ENCODE data around the gene SIPA1. TPM values are rescaled to one million over a fixed set of nuclear protein-coding genes. Genes with fewer than 3 reads are reported as not detected.

Gene SIPA1
- total and polyA plus RNA-seq, 2 of the 13 experiments (the other 11 are each of a cell fraction or from before 2014, with no cell fraction given): 5.8 to 7.7 TPM

DNA sequence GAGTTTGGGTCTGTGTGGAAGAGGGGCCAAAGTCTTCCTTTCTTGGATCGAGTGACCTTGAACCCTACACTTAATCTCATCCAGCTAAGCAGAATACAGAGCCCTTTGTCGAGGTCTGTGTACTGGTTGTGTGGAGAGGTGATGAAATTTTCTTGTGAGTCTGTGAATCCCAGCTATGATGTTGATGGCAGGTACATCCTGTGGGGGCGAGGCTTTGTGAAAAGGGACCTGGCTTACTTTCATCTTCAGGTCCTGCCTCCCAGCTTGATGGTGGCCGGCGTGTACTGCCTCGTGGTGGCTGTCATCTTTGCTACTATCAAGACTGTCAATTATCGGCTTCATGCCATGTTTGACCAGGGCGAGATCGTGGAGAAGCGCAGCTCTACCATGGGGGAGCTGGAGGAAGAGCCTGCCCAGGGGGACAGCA, 21.3 kb upstream of the SIPA1 start (continued):
- TF ChIP-seq SMC3 (IDR thresholded peaks at IDR 0.05; ENCODE audit: low read length) (no peak), ZNF564 (CRISPR knock-in tag; IDR thresholded peaks at IDR 0.05) (0 out of 2 replicates have a peak, but pooled peaks have one; percentile 8), ISL2 (CRISPR knock-in tag; IDR thresholded peaks at IDR 0.05) (no peak), HCFC1 (IDR thresholded peaks at IDR 0.05; ENCODE audit: low read depth, low read length) (no peak), ZNF768 (CRISPR knock-in tag; IDR thresholded peaks at IDR 0.05) (no peak), ZSCAN9 (CRISPR knock-in tag; IDR thresholded peaks at IDR 0.05; ENCODE audit: borderline replicate concordance) (no peak), RORA (CRISPR knock-in tag; IDR thresholded peaks at IDR 0.05) (no peak), ZFP36 (IDR thresholded peaks at IDR 0.05; ENCODE audit: borderline replicate concordance, low read depth, low read length, partially characterized antibody) (no peak), YEATS4 (CRISPR knock-in tag; IDR thresholded peaks at IDR 0.05; ENCODE audit: borderline replicate concordance) (no peak), ZNF598 (CRISPR knock-in tag; IDR thresholded peaks at IDR 0.05; ENCODE audit: borderline replicate concordance) (0 out of 2 replicates have a peak, but pooled peaks have one; percentile 26), KDM4B (CRISPR knock-in tag; IDR thresholded peaks at IDR 0.05) (peak; percentile 64; the same call in 1 of the 2 replicates), HMG20A (CRISPR knock-in tag; IDR thresholded peaks at IDR 0.05; ENCODE audit: borderline replicate concordance) (peak; percentile 17; the same call in 1 of the 2 replicates), MYC (CRISPR knock-in tag; IDR thresholded peaks at IDR 0.05; ENCODE audit: borderline replicate concordance) (no peak; the same call in 1 of the 2 replicates), REXO4 (CRISPR knock-in tag; IDR thresholded peaks at IDR 0.05; ENCODE audit: borderline replicate concordance) (no peak), MTF1 (CRISPR knock-in tag; IDR thresholded peaks at IDR 0.05) (no peak), ZBTB38 (CRISPR knock-in tag; IDR thresholded peaks at IDR 0.05) (no peak)
- TF ChIP-seq, protein P1, sequence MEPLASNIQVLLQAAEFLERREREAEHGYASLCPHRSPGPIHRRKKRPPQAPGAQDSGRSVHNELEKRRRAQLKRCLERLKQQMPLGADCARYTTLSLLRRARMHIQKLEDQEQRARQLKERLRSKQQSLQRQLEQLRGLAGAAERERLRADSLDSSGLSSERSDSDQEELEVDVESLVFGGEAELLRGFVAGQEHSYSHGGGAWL (CRISPR knock-in tag; IDR thresholded peaks at IDR 0.05): no peak
- TF ChIP-seq, protein P2, sequence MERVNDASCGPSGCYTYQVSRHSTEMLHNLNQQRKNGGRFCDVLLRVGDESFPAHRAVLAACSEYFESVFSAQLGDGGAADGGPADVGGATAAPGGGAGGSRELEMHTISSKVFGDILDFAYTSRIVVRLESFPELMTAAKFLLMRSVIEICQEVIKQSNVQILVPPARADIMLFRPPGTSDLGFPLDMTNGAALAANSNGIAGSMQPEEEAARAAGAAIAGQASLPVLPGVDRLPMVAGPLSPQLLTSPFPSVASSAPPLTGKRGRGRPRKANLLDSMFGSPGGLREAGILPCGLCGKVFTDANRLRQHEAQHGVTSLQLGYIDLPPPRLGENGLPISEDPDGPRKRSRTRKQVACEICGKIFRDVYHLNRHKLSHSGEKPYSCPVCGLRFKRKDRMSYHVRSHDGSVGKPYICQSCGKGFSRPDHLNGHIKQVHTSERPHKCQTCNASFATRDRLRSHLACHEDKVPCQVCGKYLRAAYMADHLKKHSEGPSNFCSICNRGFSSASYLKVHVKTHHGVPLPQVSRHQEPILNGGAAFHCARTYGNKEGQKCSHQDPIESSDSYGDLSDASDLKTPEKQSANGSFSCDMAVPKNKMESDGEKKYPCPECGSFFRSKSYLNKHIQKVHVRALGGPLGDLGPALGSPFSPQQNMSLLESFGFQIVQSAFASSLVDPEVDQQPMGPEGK (CRISPR knock-in tag; IDR thresholded peaks at IDR 0.05): peak; percentile 71
- TF ChIP-seq, protein P3, sequence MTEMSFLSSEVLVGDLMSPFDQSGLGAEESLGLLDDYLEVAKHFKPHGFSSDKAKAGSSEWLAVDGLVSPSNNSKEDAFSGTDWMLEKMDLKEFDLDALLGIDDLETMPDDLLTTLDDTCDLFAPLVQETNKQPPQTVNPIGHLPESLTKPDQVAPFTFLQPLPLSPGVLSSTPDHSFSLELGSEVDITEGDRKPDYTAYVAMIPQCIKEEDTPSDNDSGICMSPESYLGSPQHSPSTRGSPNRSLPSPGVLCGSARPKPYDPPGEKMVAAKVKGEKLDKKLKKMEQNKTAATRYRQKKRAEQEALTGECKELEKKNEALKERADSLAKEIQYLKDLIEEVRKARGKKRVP (CRISPR knock-in tag; IDR thresholded peaks at IDR 0.05): peak in 1 of 2 experiments; percentile 79; a peak in 2 of 4 replicates
- TF ChIP-seq, protein P4, sequence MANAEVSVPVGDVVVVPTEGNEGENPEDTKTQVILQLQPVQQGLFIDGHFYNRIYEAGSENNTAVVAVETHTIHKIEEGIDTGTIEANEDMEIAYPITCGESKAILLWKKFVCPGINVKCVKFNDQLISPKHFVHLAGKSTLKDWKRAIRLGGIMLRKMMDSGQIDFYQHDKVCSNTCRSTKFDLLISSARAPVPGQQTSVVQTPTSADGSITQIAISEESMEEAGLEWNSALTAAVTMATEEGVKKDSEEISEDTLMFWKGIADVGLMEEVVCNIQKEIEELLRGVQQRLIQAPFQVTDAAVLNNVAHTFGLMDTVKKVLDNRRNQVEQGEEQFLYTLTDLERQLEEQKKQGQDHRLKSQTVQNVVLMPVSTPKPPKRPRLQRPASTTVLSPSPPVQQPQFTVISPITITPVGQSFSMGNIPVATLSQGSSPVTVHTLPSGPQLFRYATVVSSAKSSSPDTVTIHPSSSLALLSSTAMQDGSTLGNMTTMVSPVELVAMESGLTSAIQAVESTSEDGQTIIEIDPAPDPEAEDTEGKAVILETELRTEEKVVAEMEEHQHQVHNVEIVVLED (CRISPR knock-in tag; IDR thresholded peaks at IDR 0.05; ENCODE audit: borderline replicate concordance): no peak
- TF ChIP-seq, protein P5, sequence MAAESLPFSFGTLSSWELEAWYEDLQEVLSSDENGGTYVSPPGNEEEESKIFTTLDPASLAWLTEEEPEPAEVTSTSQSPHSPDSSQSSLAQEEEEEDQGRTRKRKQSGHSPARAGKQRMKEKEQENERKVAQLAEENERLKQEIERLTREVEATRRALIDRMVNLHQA (CRISPR knock-in tag; IDR thresholded peaks at IDR 0.05): no peak
- TF ChIP-seq, protein P6, sequence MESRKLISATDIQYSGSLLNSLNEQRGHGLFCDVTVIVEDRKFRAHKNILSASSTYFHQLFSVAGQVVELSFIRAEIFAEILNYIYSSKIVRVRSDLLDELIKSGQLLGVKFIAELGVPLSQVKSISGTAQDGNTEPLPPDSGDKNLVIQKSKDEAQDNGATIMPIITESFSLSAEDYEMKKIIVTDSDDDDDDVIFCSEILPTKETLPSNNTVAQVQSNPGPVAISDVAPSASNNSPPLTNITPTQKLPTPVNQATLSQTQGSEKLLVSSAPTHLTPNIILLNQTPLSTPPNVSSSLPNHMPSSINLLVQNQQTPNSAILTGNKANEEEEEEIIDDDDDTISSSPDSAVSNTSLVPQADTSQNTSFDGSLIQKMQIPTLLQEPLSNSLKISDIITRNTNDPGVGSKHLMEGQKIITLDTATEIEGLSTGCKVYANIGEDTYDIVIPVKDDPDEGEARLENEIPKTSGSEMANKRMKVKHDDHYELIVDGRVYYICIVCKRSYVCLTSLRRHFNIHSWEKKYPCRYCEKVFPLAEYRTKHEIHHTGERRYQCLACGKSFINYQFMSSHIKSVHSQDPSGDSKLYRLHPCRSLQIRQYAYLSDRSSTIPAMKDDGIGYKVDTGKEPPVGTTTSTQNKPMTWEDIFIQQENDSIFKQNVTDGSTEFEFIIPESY (CRISPR knock-in tag; IDR thresholded peaks at IDR 0.05): no peak
